ENCODE results near the gene SMURF2.

DNA sequence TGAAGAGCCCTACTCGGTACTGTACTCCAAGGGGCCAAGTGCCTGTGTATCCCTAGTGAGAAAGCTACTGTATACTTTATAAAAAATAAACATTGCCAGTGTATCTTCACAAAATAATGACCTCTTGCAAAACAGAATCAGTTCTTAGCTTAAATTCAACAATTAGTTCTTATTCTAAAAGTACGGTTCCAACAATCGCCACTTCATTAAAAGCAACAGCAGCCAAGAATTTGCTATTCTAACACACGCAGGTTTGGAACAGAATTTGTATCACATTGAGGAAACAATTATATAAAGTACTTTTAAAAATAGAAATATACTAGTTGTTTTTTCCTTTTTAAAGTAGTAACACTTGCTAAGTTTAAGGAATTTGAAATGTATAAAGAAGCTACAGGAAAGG, 106.8 kb downstream of the SMURF2 start:
- TF ChIP-seq HDAC2 (IDR thresholded peaks at IDR 0.05) (no peak), HOXA7 (CRISPR knock-in tag; IDR thresholded peaks at IDR 0.05) (no peak), RFX5 (IDR thresholded peaks at IDR 0.05) (no peak), ZFP36 (IDR thresholded peaks at IDR 0.05; ENCODE audit: borderline replicate concordance, partially characterized antibody) (no peak)
- TF ChIP-seq, protein P1, sequence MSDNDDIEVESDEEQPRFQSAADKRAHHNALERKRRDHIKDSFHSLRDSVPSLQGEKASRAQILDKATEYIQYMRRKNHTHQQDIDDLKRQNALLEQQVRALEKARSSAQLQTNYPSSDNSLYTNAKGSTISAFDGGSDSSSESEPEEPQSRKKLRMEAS (IDR thresholded peaks at IDR 0.05): no peak
- TF ChIP-seq, protein P2, sequence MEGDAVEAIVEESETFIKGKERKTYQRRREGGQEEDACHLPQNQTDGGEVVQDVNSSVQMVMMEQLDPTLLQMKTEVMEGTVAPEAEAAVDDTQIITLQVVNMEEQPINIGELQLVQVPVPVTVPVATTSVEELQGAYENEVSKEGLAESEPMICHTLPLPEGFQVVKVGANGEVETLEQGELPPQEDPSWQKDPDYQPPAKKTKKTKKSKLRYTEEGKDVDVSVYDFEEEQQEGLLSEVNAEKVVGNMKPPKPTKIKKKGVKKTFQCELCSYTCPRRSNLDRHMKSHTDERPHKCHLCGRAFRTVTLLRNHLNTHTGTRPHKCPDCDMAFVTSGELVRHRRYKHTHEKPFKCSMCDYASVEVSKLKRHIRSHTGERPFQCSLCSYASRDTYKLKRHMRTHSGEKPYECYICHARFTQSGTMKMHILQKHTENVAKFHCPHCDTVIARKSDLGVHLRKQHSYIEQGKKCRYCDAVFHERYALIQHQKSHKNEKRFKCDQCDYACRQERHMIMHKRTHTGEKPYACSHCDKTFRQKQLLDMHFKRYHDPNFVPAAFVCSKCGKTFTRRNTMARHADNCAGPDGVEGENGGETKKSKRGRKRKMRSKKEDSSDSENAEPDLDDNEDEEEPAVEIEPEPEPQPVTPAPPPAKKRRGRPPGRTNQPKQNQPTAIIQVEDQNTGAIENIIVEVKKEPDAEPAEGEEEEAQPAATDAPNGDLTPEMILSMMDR (IDR thresholded peaks at IDR 0.05): no peak
